ENCODE data around the gene SMTNL2. TPM values are rescaled to one million over a fixed set of nuclear protein-coding genes. Genes with fewer than 3 reads are reported as not detected.

Gene SMTNL2
- total and polyA plus RNA-seq, 9 of the 15 experiments (the other 6 are each of a cell fraction or from before 2014, with no cell fraction given) = not detected

- TF ChIP-seq POLR3A (IDR thresholded peaks at IDR 0.05; ENCODE audit: borderline replicate concordance, extremely low read depth, insufficient read depth, insufficient read length) (no peak), SAFB2 (IDR thresholded peaks at IDR 0.05; ENCODE audit: borderline replicate concordance, low read depth, low read length, severe bottlenecking) (no peak), GATAD2B (IDR thresholded peaks at IDR 0.05; ENCODE audit: borderline replicate concordance) (no peak)
Measured at GRCh38 chr17:4641297-4642195, 57.2 kb downstream of the SMTNL2 start, which contains the start of gene ALOX15 (continued).

- WGBS (ENCODE audit: insufficient coverage, low coverage, missing lambda C conversion rate) = 3% methylated on average over 3 of the region's 6 CpGs
- no peaks in the 10 kb centered on the region for H3K9me3 ChIP-seq (replicated peaks; ENCODE audit: control insufficient read depth, insufficient read depth, low read depth, low read length)
- POLR2A ChIA-PET = interaction anchor here (0.6 kb wide), 1 partner anchor 140 kb away, joined by 3 read pairs; no protein-coding TSS in a partner anchor
- intact Hi-C loops (cut with micrococcal nuclease) (no loop called here), in situ Hi-C loops (cut with MboI) (no loop called here)
- CTCF ChIA-PET (ENCODE audit: low intra/inter-chr PET ratio) = no interaction called here
- H3K79me2 ChIP-seq (ENCODE audit: control insufficient read depth, insufficient read depth, low read length) = no peaks in the 10 kb centered on the region
- FAIRE-seq (no peak), ATAC-seq (no peak), DNase-seq (ENCODE audit: extremely low read depth in 1 of 4, low spot score in 3 of 4) (no peak)
- no peaks in the 10 kb centered on the region for H3K36me3 ChIP-seq (ENCODE audit: control insufficient read depth, insufficient read depth, low read length)
- no peak overlapping the region for H3K4me2 ChIP-seq (ENCODE audit: insufficient read depth, low read length)
- H3K27ac ChIP-seq (ENCODE audit: extremely low read depth, low read depth, low read length) = no peak overlapping the region
- peaks cover 0 to 12% of the 10 kb centered on the region in 2 experiments; a peak in 3 of 5 replicates for H3K4me1 ChIP-seq (replicated peaks in 1 of 2; ENCODE audit: control insufficient read depth in 2 of 2, insufficient read depth in 2 of 2, low read length in 2 of 2)
- H3K4me3 ChIP-seq = no peak overlapping the region
- no peak overlapping the region for H3K9ac ChIP-seq (ENCODE audit: insufficient read depth in 1 of 2, low read depth in 2 of 2, low read length in 2 of 2)
- no peak overlapping the region for H2AFZ ChIP-seq (ENCODE audit: low read depth, low read length)
- H3K9me1 ChIP-seq (ENCODE audit: control insufficient read depth, insufficient read depth, low read length) = no peaks in the 10 kb centered on the region
- no peaks in the 10 kb centered on the region for H4K20me1 ChIP-seq (replicated peaks; ENCODE audit: control insufficient read depth, insufficient read depth, low read length)
- BruUV-seq (replicated peaks) = no TSS peak
- H3K27me3 ChIP-seq (ENCODE audit: control insufficient read depth in 2 of 2, insufficient read depth in 2 of 2, low read length in 2 of 2) = peaks cover 0 to 19% of the 10 kb centered on the region in 2 experiments; a peak in 3 of 5 replicates
- no peak for TF ChIP-seq NR1H2 (CRISPR knock-in tag; IDR thresholded peaks at IDR 0.05)
- TF ChIP-seq PPARD (CRISPR knock-in tag; IDR thresholded peaks at IDR 0.05) = no peak
- no peak for TF ChIP-seq ZNF224 (CRISPR knock-in tag; IDR thresholded peaks at IDR 0.05)
- TF ChIP-seq SP1 (CRISPR knock-in tag; IDR thresholded peaks at IDR 0.05) = no peak
- no peak for TF ChIP-seq ZNF41 (CRISPR knock-in tag; conservative IDR thresholded peaks at IDR 0.05)
- no peak for TF ChIP-seq HNRNPUL1 (IDR thresholded peaks at IDR 0.05; ENCODE audit: low read length)
- TF ChIP-seq ZNF609 (CRISPR knock-in tag; IDR thresholded peaks at IDR 0.05; ENCODE audit: borderline replicate concordance) = no peak
- no peak for TF ChIP-seq ZNF512 (tag; IDR thresholded peaks at IDR 0.05)
Measured at GRCh38 chr17:4642286-4642685, 58.0 kb downstream of the SMTNL2 start.
